ENCODE results near the gene RGS2. TPM values are rescaled to one million over a fixed set of nuclear protein-coding genes. Genes with fewer than 3 reads are reported as not detected.

RGS2 gene
- total RNA-seq, 1 experiment from 2014 or later: 4.5 TPM

- CTCF ChIA-PET: no interaction called here
- DNase-seq (ENCODE audit: low read depth, low spot score): no peak
- no peak overlapping the region for H3K4me3 ChIP-seq (ENCODE audit: low read depth in 2 of 2, low read length in 2 of 2)
- TF ChIP-seq CTCF (IDR thresholded peaks at IDR 0.05): no peak
- no peak for TF ChIP-seq REST (IDR thresholded peaks at IDR 0.05; ENCODE audit: insufficient read depth in 1 of 2, low read depth in 2 of 2, low read length in 1 of 2)
- TF ChIP-seq POLR2AphosphoS5 (IDR thresholded peaks at IDR 0.05; ENCODE audit: low read depth, low read length): no peak
- no peak for TF ChIP-seq SIN3A (IDR thresholded peaks at IDR 0.05; ENCODE audit: borderline replicate concordance, insufficient read depth, low read depth, low read length)
- TF ChIP-seq TCF7L2 (IDR thresholded peaks at IDR 0.05; ENCODE audit: low read depth, low read length): no peak
- no peaks in the 10 kb centered on the region for H3K27me3 ChIP-seq (ENCODE audit: control insufficient read depth, insufficient read depth, low read length)
- H3K4me1 ChIP-seq (ENCODE audit: control insufficient read depth, insufficient read depth, low read length): no peaks in the 10 kb centered on the region
- H3K9me3 ChIP-seq (ENCODE audit: control insufficient read depth, insufficient read depth, low read depth, low read length): no peaks in the 10 kb centered on the region
- no peaks in the 10 kb centered on the region for H3K36me3 ChIP-seq (ENCODE audit: control insufficient read depth, insufficient read depth, low read length)
- no TSS peak for BruUV-seq (replicated peaks)
- no peak overlapping the region for H3K27ac ChIP-seq (ENCODE audit: low read length)
- in situ Hi-C loops (cut with HindIII; ENCODE audit: low pct_unique_long_range_greater_than_20kb, low sequenced_read_pairs): no loop called here
- POLR2A ChIA-PET: no interaction called here
- ATAC-seq: no peak
- intact Hi-C loops (cut with micrococcal nuclease; ENCODE audit: unreplicated experiment): no loop called here
Measured at GRCh38 chr1:192831706-192832355, 23.0 kb downstream of the RGS2 start.

GRCh38 chr1:192832492-192832891, 23.7 kb downstream of the RGS2 start:
- H3K4me3 ChIP-seq (ENCODE audit: low read depth in 2 of 2, low read length in 2 of 2): no peak overlapping the region
- no peaks in the 10 kb centered on the region for H3K9me3 ChIP-seq (ENCODE audit: control insufficient read depth, insufficient read depth, low read depth, low read length)
- TF ChIP-seq REST (IDR thresholded peaks at IDR 0.05; ENCODE audit: insufficient read depth in 1 of 2, low read depth in 2 of 2, low read length in 1 of 2) (no peak), CTCF (IDR thresholded peaks at IDR 0.05) (no peak), SIN3A (IDR thresholded peaks at IDR 0.05; ENCODE audit: borderline replicate concordance, insufficient read depth, low read depth, low read length) (no peak), POLR2AphosphoS5 (IDR thresholded peaks at IDR 0.05; ENCODE audit: low read depth, low read length) (no peak), TCF7L2 (IDR thresholded peaks at IDR 0.05; ENCODE audit: low read depth, low read length) (no peak)
- in situ Hi-C loops (cut with HindIII; ENCODE audit: low pct_unique_long_range_greater_than_20kb, low sequenced_read_pairs): no loop called here
- no peaks in the 10 kb centered on the region for H3K27me3 ChIP-seq (ENCODE audit: control insufficient read depth, insufficient read depth, low read length)
- CTCF ChIA-PET: no interaction called here
- DNase-seq (ENCODE audit: low read depth, low spot score) (no peak), ATAC-seq (no peak)
- H3K27ac ChIP-seq (ENCODE audit: low read length): no peak overlapping the region
- H3K4me1 ChIP-seq (ENCODE audit: control insufficient read depth, insufficient read depth, low read length): no peaks in the 10 kb centered on the region
- intact Hi-C loops (cut with micrococcal nuclease; ENCODE audit: unreplicated experiment): no loop called here
- POLR2A ChIA-PET: no interaction called here
- H3K36me3 ChIP-seq (ENCODE audit: control insufficient read depth, insufficient read depth, low read length): no peaks in the 10 kb centered on the region
- BruUV-seq (replicated peaks): no TSS peak
